ENCODE measurements around the gene NPEPPS. TPM values are rescaled to one million over a fixed set of nuclear protein-coding genes. Genes with fewer than 3 reads are reported as not detected.
"Not testable (repeated sequence)": the region's sequence is repeated elsewhere in the genome, so short reads cannot be mapped to it uniquely, and the experiment has no call there.

The NPEPPS gene, protein sequence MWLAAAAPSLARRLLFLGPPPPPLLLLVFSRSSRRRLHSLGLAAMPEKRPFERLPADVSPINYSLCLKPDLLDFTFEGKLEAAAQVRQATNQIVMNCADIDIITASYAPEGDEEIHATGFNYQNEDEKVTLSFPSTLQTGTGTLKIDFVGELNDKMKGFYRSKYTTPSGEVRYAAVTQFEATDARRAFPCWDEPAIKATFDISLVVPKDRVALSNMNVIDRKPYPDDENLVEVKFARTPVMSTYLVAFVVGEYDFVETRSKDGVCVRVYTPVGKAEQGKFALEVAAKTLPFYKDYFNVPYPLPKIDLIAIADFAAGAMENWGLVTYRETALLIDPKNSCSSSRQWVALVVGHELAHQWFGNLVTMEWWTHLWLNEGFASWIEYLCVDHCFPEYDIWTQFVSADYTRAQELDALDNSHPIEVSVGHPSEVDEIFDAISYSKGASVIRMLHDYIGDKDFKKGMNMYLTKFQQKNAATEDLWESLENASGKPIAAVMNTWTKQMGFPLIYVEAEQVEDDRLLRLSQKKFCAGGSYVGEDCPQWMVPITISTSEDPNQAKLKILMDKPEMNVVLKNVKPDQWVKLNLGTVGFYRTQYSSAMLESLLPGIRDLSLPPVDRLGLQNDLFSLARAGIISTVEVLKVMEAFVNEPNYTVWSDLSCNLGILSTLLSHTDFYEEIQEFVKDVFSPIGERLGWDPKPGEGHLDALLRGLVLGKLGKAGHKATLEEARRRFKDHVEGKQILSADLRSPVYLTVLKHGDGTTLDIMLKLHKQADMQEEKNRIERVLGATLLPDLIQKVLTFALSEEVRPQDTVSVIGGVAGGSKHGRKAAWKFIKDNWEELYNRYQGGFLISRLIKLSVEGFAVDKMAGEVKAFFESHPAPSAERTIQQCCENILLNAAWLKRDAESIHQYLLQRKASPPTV
- total RNA-seq: 202 TPM
- 53.1 TPM for polyA plus RNA-seq

DNA sequence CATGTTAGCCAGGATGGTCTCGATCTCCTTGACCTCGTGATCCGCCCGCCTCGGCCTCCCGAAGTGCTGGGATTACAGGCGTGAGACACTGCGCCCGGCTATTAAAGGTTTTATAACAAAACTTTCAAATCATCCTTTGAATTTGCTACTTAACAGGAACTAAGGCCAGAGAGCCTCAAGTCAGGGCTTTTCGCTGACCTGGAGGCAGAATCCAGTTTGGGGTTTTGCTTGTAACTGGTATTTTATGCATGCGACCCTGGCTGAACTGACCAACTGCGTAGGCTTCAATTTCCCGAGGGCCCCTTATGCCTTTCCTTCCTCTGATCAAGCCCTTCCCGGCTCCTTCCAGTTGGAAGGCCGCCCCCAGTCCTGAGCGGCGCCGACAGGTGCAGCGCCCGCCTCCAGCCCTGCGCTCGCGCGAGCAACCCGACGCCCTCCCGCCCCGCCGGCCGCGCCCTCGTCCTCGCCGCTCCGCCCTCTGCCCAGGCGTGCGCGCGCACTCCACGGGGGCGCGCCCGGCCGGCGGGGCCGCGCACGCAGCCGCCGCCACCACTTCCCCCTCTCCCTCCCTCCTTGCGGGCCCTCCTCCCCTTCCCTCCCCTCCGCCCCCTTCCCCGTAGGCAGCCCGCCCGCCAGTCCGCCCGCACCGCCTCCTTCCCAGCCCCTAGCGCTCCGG, at the start of gene NPEPPS:
Gene NPEPPS, plus strand, starts transcription at position 552 of the 676 bp plus-strand sequence. CDS start 193 bp downstream, outside the sequence.
- H3K36me3 ChIP-seq (ENCODE audit: insufficient read depth); H3K4me1 ChIP-seq (ENCODE audit: insufficient read depth): not testable (repeated sequence)
- WGBS: 11% methylated on average over 54 of the region's 60 CpGs
- H3K27ac ChIP-seq (ENCODE audit: low read depth): peak within 1 kb of the TSS; percentile 67
- peak within 1 kb of the TSS; percentile 60 for H3K4me3 ChIP-seq (ENCODE audit: low read depth, low read length)
- DNase-seq (ENCODE audit: extremely low spot score): peak; percentile 56

DNA sequence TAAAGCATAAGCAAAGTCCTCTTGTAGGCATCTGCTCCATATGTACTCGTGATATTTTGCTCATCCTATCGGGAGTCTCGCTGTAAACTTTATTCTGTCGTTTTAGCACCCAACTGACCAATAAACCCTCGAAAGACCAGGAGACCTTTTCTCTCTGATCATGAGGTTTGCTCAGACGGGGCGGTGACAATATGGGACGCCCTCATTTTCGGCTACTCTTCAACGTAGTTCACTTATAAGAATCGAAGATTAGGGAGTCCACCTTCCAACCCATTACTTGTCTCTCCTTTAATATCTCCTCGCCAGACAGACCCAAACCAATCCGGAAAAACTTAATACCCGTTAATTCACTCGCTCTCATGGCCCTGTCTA, 39.1 kb upstream of the NPEPPS start:
- H3K4me3 ChIP-seq (ENCODE audit: low read depth, low read length): peak overlapping the region; percentile 35
- DNase-seq (ENCODE audit: extremely low spot score); H3K27ac ChIP-seq (ENCODE audit: low read depth); H3K36me3 ChIP-seq (ENCODE audit: insufficient read depth); H3K4me1 ChIP-seq (ENCODE audit: insufficient read depth): not testable (repeated sequence)
- WGBS: 4% methylated on average over 15 of the region's 15 CpGs

DNA sequence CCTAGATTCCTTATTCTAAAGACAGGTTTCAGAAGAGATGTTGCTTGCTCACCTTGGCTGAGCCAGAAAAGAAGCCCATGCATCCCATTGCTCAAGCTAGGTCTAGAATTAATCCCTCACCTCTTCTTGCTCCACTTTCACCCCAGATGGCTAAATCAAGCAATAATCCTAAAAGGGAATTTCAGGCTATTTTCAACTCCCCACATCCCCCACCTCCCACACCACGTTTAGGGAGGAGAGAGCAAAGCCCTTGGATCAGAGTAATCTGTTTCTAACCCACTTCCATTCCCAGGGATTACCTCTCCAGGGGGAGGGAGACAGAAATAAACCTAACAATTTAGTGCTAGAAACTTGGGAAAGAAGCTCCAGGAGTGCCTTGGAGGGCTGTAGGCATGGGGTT, 31.8 kb upstream of the NPEPPS start:
- H3K36me3 ChIP-seq (ENCODE audit: insufficient read depth); H3K4me1 ChIP-seq (ENCODE audit: insufficient read depth); DNase-seq (ENCODE audit: extremely low spot score); H3K4me3 ChIP-seq (ENCODE audit: low read depth, low read length); H3K27ac ChIP-seq (ENCODE audit: low read depth): not testable (repeated sequence)
- WGBS: 25% methylated on average over 1 of the region's 1 CpG

DNA sequence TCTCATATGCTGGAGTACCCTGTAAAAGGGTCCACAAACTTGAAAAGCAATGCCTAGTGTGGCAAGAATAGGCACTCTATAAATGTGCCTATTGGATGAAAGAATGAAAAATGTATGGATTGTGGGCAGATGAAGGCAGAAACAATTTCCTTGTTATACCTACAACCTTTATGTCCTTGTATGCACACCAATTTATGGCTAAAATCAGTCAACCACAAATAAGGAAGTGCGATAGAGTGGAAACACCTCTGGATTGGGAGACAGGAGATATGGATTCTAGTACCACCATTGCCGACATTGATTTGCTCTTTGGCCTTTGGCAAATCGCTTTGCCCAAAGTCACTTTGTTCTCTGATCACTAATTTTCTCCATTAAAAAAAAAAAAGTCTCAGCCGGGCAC, 31.4 kb upstream of the NPEPPS start:
- H3K4me3 ChIP-seq (ENCODE audit: low read depth, low read length); H3K4me1 ChIP-seq (ENCODE audit: insufficient read depth); H3K36me3 ChIP-seq (ENCODE audit: insufficient read depth); DNase-seq (ENCODE audit: extremely low spot score); H3K27ac ChIP-seq (ENCODE audit: low read depth): not testable (repeated sequence)
- 89% methylated on average over 4 of the region's 4 CpGs for WGBS

DNA sequence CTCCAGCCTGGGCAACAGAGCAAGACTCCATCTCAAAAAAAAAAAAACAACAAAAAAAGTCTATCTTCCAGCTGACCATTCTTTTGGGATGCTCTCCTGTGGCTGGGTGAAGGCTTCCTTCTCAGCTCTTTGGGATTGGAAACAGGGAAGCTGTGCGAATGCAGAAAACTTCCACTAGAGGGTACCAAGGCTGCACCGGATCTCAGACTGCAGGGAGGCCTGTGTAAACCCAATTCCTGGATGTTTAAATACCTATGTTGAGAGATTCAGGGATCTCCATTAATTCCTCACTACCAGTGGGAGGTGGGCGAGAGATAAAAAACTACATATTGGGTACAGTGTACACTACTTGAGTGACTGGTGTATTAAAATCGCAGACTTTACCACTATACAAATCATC, 30.3 kb upstream of the NPEPPS start:
- not testable (repeated sequence) for H3K4me3 ChIP-seq (ENCODE audit: low read depth, low read length); H3K4me1 ChIP-seq (ENCODE audit: insufficient read depth); DNase-seq (ENCODE audit: extremely low spot score); H3K36me3 ChIP-seq (ENCODE audit: insufficient read depth); H3K27ac ChIP-seq (ENCODE audit: low read depth)
- 53% methylated on average over 4 of the region's 4 CpGs for WGBS

DNA sequence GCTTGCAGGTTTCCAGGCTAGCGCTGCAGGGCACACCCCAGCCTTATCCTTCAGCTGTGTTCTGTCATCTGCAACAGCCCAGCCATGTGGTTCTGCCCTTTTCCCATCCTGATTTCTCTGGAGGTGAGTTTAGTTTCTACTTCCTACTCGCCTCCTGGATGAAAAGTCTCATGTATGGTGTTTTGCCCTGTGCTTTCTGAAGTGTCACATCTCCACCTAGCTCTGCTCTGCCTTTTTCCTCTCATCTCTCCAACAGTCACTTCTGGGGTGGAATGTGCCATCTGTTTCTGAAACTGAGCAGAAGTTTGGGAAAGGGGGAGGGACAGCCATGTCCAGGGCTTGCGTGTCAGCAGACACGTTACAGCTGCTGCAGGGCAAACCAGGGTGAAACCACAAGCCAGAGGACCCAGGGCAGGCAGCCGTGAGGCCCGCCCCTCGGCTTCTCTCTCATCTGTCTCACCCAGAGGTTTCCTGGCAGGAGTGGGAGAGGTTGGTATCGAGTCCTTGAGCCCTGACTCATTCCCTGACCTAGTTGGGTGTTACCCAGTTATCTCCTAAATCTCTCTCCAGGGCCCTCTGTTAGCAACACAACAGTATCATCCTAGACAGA, 28.7 kb upstream of the NPEPPS start:
- peak overlapping the region; percentile 52 for H3K27ac ChIP-seq (ENCODE audit: low read depth)
- WGBS: 11% methylated on average over 3 of the region's 8 CpGs
- H3K4me1 ChIP-seq (ENCODE audit: insufficient read depth); H3K4me3 ChIP-seq (ENCODE audit: low read depth, low read length); DNase-seq (ENCODE audit: extremely low spot score); H3K36me3 ChIP-seq (ENCODE audit: insufficient read depth): not testable (repeated sequence)

DNA sequence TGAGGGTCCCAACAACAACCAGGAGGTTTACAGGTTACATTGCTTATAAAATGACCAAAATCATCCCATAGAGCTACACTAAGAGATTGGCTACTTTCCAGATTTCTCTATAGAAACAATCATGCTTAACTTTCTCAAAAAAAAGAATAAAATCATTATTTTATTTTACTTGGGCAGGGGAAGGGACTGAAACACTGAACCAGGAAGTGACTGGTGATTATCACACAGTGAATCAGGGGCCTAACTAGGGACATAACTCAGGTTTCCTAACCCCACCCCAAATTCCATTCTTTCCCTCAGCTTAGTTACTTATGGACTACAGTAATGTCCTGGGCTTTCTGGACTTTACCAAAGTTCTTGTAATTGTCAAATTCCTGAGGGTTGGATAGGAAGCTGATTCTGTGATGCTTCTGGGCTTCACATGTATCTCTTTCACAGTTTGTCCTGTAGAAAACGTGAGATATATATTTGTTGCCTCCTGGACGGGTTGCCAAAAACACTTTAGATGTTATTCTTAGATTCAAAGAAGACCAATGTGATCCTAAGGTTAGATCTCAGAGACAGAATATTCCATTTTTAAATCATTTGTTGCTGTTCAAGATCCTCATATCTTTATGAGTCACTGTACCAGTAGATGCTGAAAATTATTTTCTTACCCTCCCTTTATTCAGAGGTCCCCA, 28.0 kb upstream of the NPEPPS start:
- WGBS: 15% methylated on average over 2 of the region's 2 CpGs
- H3K36me3 ChIP-seq (ENCODE audit: insufficient read depth); DNase-seq (ENCODE audit: extremely low spot score); H3K4me1 ChIP-seq (ENCODE audit: insufficient read depth); H3K27ac ChIP-seq (ENCODE audit: low read depth); H3K4me3 ChIP-seq (ENCODE audit: low read depth, low read length): not testable (repeated sequence)

DNA sequence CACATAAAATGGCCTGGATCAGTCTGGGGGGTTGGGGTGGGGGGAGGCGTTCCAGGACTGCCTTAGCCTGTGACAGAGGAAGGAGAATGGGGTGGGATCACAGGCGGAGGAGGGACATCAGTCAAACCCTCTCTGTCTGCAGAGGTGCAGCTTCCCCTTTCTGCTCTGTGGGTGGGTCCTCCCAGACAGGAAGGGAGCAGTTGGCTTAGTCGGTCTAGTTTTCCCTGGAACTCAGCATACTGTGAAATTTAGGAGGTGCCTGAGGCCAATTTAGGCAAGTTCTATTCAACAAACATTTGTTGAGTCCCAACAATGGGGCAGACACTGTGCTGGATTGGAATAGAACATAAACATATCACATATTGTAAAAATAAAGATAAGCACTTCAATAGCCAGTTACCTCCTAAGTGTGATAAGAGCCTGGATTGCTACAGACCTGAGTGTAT, 19.2 kb upstream of the NPEPPS start:
- H3K4me3 ChIP-seq (ENCODE audit: low read depth, low read length); DNase-seq (ENCODE audit: extremely low spot score); H3K36me3 ChIP-seq (ENCODE audit: insufficient read depth); H3K27ac ChIP-seq (ENCODE audit: low read depth); H3K4me1 ChIP-seq (ENCODE audit: insufficient read depth): not testable (repeated sequence)
- WGBS: 18% methylated on average over 3 of the region's 3 CpGs

DNA sequence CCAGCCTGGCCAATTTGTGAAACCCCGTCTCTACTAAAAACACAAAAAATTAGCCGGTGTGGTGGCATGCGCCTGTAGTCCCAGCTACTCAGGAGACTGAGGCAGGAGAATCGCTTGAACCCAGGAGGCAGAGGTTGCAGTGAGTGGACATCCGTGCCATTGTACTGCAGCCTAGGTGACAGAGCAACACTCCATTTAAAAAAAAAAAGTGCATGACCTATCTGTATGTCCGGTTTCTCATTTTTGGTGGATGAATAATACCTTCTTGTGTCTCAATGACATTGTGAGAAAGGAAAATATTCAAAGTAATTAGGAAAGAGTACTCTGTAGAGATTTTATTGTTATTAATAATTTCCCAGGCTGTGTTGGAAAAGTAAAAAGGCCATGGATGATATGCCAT, 17.6 kb upstream of the NPEPPS start:
- H3K36me3 ChIP-seq (ENCODE audit: insufficient read depth); H3K4me1 ChIP-seq (ENCODE audit: insufficient read depth); H3K27ac ChIP-seq (ENCODE audit: low read depth); DNase-seq (ENCODE audit: extremely low spot score); H3K4me3 ChIP-seq (ENCODE audit: low read depth, low read length): not testable (repeated sequence)
- WGBS: 74% methylated on average over 6 of the region's 6 CpGs

DNA sequence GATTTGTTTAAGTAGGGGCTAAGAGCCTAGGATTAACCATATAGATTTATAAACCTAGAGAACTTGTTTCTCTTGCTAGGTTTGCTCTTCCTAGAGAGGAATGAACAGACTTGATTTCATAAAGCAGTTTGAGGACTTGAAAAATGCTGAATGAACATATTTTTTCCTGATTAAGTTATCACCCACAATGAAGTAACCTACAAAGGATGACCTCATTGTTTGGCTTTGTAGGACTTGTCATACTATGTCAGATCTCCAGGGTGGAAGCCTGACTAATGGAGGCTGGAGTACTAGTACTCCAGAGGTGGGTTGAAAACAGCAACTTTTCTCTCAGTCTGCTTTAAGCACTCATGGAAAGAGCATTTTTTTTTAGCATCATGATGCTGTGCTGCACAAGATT, 12.0 kb upstream of the NPEPPS start:
- DNase-seq (ENCODE audit: extremely low spot score); H3K36me3 ChIP-seq (ENCODE audit: insufficient read depth); H3K27ac ChIP-seq (ENCODE audit: low read depth); H3K4me3 ChIP-seq (ENCODE audit: low read depth, low read length); H3K4me1 ChIP-seq (ENCODE audit: insufficient read depth): not testable (repeated sequence)

DNA sequence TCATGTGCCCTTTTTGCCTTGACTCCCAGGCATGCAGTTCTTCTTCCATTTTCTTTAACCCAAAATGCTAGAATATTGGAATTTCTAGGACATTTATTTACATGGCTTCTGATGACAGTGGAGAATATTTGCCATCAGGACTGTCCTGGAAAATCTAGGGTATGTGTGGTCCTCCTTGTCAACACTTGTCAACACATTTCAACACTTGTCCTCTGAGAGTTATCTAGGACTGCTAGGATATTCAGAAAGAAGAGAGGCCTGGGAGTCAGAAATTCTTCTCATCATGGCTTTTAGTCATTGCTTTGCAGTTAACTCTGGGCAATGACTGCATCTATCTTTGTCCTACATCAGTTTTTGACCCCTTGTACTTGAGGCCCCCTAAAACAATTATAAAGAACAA, 11.5 kb upstream of the NPEPPS start:
- not testable (repeated sequence) for H3K4me1 ChIP-seq (ENCODE audit: insufficient read depth); H3K36me3 ChIP-seq (ENCODE audit: insufficient read depth); DNase-seq (ENCODE audit: extremely low spot score); H3K27ac ChIP-seq (ENCODE audit: low read depth); H3K4me3 ChIP-seq (ENCODE audit: low read depth, low read length)

DNA sequence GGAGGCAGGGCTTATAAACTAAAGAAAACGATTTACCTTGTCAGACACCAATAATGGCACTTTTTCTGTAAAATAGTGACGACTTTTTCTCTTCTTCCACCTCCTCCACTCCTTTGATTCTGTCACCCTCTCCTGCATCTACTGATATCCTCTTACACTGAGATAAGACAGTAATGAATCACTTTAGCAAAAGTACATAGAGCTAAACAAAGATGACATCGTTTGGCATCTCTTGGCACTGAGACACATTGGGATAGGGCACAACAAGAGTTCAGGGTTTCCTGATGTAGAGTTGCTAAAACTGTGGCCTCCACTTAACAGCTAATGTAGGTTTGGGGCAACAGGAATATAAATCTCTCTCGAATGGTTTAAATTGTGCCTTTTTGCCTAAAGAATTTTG, 10.6 kb upstream of the NPEPPS start:
- not testable (repeated sequence) for H3K4me1 ChIP-seq (ENCODE audit: insufficient read depth); H3K36me3 ChIP-seq (ENCODE audit: insufficient read depth); H3K27ac ChIP-seq (ENCODE audit: low read depth); DNase-seq (ENCODE audit: extremely low spot score); H3K4me3 ChIP-seq (ENCODE audit: low read depth, low read length)
- WGBS: 62% methylated on average over 4 of the region's 4 CpGs

DNA sequence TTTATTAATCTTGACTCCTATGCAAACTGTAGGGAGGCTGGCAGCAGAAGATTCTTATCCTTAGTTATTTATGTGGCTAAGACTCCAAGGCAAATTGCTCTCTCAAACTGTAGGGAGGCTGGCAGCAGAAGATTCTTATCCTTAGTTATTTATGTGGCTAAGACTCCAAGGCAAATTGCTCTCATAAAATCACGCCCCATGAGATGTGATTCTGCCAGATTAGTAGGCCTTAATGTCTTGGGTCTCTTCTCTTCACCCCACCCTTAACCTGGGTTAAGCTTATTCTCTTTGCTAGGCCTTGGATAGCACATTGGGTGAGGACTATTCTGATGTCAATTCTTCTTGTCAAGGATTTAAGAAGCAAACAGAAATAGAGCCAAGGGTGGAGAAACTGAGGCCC, 9.5 kb upstream of the NPEPPS start:
- H3K4me3 ChIP-seq (ENCODE audit: low read depth, low read length); DNase-seq (ENCODE audit: extremely low spot score); H3K4me1 ChIP-seq (ENCODE audit: insufficient read depth); H3K27ac ChIP-seq (ENCODE audit: low read depth); H3K36me3 ChIP-seq (ENCODE audit: insufficient read depth): not testable (repeated sequence)
- 78% methylated on average over 1 of the region's 1 CpG for WGBS
